ENCODE data around the gene RBM28. TPM values are rescaled to one million over a fixed set of nuclear protein-coding genes. Genes with fewer than 3 reads are reported as not detected.

The RBM28 gene
- total and polyA plus RNA-seq, 8 donors: 21.5 to 63.2 (median 56.9) TPM

DNA sequence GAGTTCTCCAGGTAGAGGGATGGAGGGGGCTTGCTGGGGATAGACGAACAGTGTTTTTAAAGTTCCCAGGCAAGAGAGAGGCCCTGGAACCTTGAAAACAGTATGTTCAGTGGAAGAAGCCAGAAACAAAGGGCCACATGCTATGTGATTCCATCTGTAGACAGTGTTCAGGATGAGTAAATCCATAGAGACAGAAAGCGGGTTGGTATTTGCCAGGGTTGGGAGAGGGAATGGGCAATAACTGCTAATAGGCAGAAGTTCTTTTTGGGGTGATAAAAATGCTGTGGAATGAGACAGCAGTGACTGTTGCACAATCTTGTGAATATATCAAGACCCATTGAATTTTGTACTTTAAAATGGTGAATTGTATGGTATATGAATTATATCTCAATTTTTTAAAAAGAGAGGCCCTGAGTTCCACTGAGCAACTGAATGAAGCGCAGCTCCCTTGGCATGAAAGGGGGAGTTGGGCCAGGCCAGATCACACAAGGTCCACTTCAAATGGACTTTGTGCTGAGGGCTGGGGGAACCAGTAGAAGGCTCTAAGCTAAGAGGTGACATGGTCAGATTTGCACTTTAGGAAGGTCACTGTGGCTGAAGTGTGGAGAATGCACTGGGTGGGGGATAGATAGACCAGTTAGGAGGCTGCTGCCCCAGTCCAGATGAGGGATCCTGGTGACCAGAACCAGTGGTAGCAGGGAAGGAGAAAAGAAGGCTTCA lies 68.7 kb downstream of the RBM28 start:
- H3K4me3 ChIP-seq: no peak overlapping the region
- ATAC-seq (no peak), DNase-seq (no peak)
- H3K4me1 ChIP-seq: peaks cover 0 to 12% of the 10 kb centered on the region in 2 donors
- H3K27me3 ChIP-seq: peaks cover 26 to 31% of the 10 kb centered on the region in 2 donors
- H3K9me3 ChIP-seq: peaks cover 0 to 17% of the 10 kb centered on the region in 2 donors
- no peak overlapping the region for H3K27ac ChIP-seq
- intact Hi-C loops (cut with DNase I): no loop called here
- TF ChIP-seq, protein P1, sequence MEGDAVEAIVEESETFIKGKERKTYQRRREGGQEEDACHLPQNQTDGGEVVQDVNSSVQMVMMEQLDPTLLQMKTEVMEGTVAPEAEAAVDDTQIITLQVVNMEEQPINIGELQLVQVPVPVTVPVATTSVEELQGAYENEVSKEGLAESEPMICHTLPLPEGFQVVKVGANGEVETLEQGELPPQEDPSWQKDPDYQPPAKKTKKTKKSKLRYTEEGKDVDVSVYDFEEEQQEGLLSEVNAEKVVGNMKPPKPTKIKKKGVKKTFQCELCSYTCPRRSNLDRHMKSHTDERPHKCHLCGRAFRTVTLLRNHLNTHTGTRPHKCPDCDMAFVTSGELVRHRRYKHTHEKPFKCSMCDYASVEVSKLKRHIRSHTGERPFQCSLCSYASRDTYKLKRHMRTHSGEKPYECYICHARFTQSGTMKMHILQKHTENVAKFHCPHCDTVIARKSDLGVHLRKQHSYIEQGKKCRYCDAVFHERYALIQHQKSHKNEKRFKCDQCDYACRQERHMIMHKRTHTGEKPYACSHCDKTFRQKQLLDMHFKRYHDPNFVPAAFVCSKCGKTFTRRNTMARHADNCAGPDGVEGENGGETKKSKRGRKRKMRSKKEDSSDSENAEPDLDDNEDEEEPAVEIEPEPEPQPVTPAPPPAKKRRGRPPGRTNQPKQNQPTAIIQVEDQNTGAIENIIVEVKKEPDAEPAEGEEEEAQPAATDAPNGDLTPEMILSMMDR (IDR thresholded peaks at IDR 0.05): no peak
- no peaks in the 10 kb centered on the region for H3K36me3 ChIP-seq

DNA sequence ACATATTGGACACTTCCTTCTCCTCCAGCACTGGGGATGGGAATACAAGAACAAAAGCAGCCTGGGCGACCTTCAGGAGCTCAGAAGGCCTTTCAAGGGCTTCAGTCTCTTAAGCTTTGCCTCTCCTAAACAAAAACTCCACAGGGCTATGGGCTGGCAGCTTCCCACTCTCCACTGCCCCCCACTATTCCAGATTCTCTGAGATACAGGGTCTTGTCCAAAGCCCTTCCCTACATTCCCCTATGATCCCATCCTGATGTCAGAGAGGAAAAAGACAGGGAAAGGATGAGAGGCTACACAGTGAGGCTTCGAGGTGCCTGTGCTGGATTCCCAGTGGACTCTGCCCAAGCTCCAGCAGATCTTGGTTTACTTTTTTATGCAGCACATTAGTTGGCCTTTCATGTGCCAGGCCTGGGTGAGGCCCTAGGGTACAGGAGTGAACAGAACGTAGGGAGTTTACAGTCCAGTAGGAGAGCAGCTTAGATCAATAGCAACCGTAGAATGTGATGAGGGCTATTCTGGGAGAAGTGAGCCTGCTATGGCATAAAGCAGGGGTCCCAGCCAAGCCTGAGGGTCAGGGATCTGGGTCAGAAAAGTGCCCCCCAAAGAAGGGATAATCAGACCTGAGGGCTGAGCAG lies 69.3 kb downstream of the RBM28 start:
- H3K9me3 ChIP-seq: peaks cover 0 to 10% of the 10 kb centered on the region in 2 donors
- no peak for ATAC-seq

DNA sequence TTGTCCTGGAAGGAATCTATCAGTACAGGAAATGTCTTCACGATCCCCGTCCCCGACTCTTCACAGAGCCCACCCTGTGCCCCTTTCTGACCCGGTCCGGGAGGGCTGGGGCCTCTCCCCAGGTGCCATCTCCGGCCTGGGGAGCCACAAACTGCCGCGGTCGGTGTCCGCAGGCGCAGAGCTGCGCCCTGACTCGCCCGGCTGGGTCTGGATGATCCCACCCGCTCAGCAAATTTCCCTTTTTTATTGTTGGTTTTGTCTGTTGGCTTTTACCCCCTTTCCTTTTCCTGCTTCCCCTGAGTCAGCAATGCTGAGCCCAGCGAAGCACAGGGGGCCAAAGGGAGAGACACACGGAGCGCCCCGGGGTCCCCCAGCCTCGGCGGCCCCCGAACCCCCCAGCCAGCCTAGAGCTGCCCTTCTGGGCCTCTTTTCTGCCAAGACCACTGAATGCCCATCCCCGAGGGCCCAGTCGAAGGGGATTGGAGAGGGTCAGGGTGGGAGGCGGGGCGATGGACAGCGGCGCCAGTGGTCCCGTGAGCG lies 71.7 kb downstream of the RBM28 start:
- H3K27me3 ChIP-seq: peaks cover 26 to 58% of the 10 kb centered on the region in 2 donors
- TF ChIP-seq, protein P1 (IDR thresholded peaks at IDR 0.05): no peak
- ATAC-seq (no peak), DNase-seq (peak in 1 of 4 donors; percentile 68)
- H3K4me3 ChIP-seq: peak overlapping the region; percentile 5 to 9
- no peak overlapping the region for H3K27ac ChIP-seq
- no peaks in the 10 kb centered on the region for H3K36me3 ChIP-seq
- intact Hi-C loops (cut with DNase I): no loop called here
- no peaks in the 10 kb centered on the region for H3K9me3 ChIP-seq
- H3K4me1 ChIP-seq: peaks cover 0 to 12% of the 10 kb centered on the region in 2 donors

More for the DNA sequence above, 69.3 kb downstream of the RBM28 start:
- no peak for DNase-seq
- no peaks in the 10 kb centered on the region for H3K36me3 ChIP-seq
- H3K4me1 ChIP-seq: peaks cover 0 to 12% of the 10 kb centered on the region in 2 donors
- H3K27me3 ChIP-seq: peaks cover 26 to 36% of the 10 kb centered on the region in 2 donors
- TF ChIP-seq, protein P1 (IDR thresholded peaks at IDR 0.05): no peak
- intact Hi-C loops (cut with DNase I): no loop called here
- no peak overlapping the region for H3K4me3 ChIP-seq
- H3K27ac ChIP-seq: no peak overlapping the region

DNA sequence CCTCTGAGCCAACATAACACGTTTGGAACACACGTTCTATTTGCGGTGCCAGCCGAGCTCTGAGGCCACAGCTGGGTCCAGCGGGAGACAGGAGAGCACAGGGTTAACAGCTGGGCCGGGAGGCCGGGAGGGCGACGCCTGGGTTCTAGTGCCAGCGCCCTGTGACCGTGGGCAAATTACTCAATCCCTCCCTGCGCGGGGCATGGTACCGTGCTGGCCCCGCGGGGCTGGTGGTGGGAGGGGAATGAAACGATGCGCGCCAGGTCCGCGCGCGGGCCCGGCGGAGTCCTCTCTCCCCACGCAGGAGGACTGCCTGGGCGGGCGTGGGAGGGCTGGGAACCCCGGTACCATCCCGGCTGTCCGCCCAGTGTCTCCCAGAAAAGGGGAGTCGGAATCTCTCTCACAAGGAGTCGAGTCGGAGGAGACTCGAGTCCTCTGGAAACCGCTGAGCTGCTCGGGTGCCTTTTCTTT lies 72.2 kb downstream of the RBM28 start:
- Histone ChIP-seq H3K27me3 (peaks cover 26 to 58% of the 10 kb centered on the region in 2 donors), H3K4me3 (peak overlapping the region; percentile 5 to 9), H3K27ac (no peak overlapping the region), H3K4me1 (peaks cover 0 to 12% of the 10 kb centered on the region in 2 donors), H3K9me3 (no peaks in the 10 kb centered on the region), H3K36me3 (no peaks in the 10 kb centered on the region)
- intact Hi-C loops (cut with DNase I): no loop called here
- DNase-seq (peak in 1 of 4 donors; percentile 76), ATAC-seq (peak; percentile 29)
- TF ChIP-seq, protein P1 (IDR thresholded peaks at IDR 0.05): no peak

DNA sequence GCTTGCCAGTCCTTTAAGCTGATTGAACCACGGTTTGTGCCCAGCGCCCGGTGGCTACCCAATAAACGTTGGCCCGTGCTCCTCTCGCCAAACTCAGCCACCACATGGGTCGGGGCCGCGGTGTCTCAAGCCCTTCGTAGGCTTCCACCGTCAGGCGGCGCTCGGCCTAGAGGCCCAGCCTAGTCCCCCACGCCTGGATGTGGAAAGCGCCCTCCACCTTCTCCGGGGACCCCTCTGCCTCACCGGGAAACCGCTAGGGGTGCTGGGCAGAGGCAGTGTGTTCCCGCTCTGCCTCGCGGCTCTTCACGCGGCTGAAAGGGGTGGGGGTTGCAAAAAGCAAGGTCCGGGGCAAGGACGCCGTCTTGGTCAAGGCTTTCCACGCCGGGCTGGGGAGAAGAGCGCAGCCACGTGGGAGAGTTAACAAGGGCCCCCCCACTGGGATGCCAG lies 72.9 kb downstream of the RBM28 start:
- ATAC-seq (peak; percentile 10), DNase-seq (peak in 1 of 4 donors; percentile 80)
- no peak overlapping the region for H3K4me3 ChIP-seq
- no peaks in the 10 kb centered on the region for H3K36me3 ChIP-seq
- no peak overlapping the region for H3K27ac ChIP-seq
- TF ChIP-seq, protein P1 (IDR thresholded peaks at IDR 0.05): no peak
- intact Hi-C loops (cut with DNase I): no loop called here
- H3K27me3 ChIP-seq: peaks cover 26 to 58% of the 10 kb centered on the region in 2 donors
- H3K9me3 ChIP-seq: no peaks in the 10 kb centered on the region
- H3K4me1 ChIP-seq: peaks cover 0 to 12% of the 10 kb centered on the region in 2 donors
